K562 (cell line): ENCODE results near the gene KNCN. TPM values are rescaled to one million over a fixed set of nuclear protein-coding genes. Genes with fewer than 3 reads are reported as not detected.

Source experiments
- ARHGAP35 ChIP-seq: fragments of 450-650 bp; IDR thresholded peaks from 2 replicates; pipeline ENCODE4 v1.6.1; 2018; ENCODE audit not compliant: partially characterized antibody
- C11orf30 ChIP-seq: fragments of 450-650 bp; IDR thresholded peaks from 2 replicates; pipeline ENCODE4 v1.6.1; 2016; ENCODE audit warnings: low read depth, mild to moderate bottlenecking
- CBFA2T3 ChIP-seq: fragments of 450-650 bp; IDR thresholded peaks from 2 replicates; pipeline ENCODE4 v1.6.1; 2017
- GTF2F1 ChIP-seq: IDR thresholded peaks from 2 replicates; pipeline ENCODE4 v1.6.1; 2011; ENCODE audit warnings: low read depth, low read length, improper control_type of control experiment
- HCFC1 ChIP-seq: IDR thresholded peaks from 2 replicates; pipeline ENCODE4 v1.6.1; 2012; ENCODE audit warnings: low read depth, low read length, improper control_type of control experiment
- HMGN3 ChIP-seq: IDR thresholded peaks from 2 replicates; pipeline ENCODE4 v1.6.1; 2011; ENCODE audit warnings: borderline replicate concordance, low read depth, mild to moderate bottlenecking, mixed read lengths, low read length; ENCODE audit not compliant: insufficient read length; ENCODE audit errors: extremely low read depth
- POU5F1 ChIP-seq: fragments of 150-350 bp; IDR thresholded peaks from 2 replicates; pipeline ENCODE4 v1.6.1; 2014; ENCODE audit warnings: borderline replicate concordance, low read length, low read depth, mild to moderate bottlenecking; ENCODE audit not compliant: partially characterized antibody
- RAD51 ChIP-seq: fragments of 450-650 bp; IDR thresholded peaks from 2 replicates; pipeline ENCODE4 v1.7.1; 2016; ENCODE audit warnings: low read depth, mild to moderate bottlenecking, borderline replicate concordance
- SAFB2 ChIP-seq: fragments of 200-400 bp; formaldehyde crosslinking; IDR thresholded peaks from 2 replicates; pipeline ENCODE4 v1.6.1; 2018; ENCODE audit warnings: borderline replicate concordance, low read length, low read depth, moderate library complexity; ENCODE audit not compliant: severe bottlenecking
- TARDBP ChIP-seq: fragments of 450-650 bp; IDR thresholded peaks from 2 replicates; pipeline ENCODE4 v1.6.1; 2016
- TGIF2 ChIP-seq: sonication (generic); formaldehyde crosslinking; IDR thresholded peaks from 2 replicates; pipeline ENCODE4 v1.8.1; 2022; ENCODE audit warnings: mild to moderate bottlenecking, missing genetic modification reagents, moderate library complexity
- XRCC5 ChIP-seq: fragments of 200-400 bp; formaldehyde crosslinking; IDR thresholded peaks from 2 replicates; pipeline ENCODE4 v1.6.1; 2017; ENCODE audit warnings: low read depth, mild to moderate bottlenecking, low read length
- ZNF347 ChIP-seq: fragments of 450-650 bp; formaldehyde crosslinking; IDR thresholded peaks from 2 replicates; pipeline ENCODE4 v1.4.0; 2020; ENCODE audit warnings: low read depth, mild to moderate bottlenecking, moderate library complexity
- ZNF699 ChIP-seq: fragments of 250-450 bp; sonication (Bioruptor Pico); IDR thresholded peaks from 2 replicates; pipeline ENCODE4 v1.8.0; 2021; ENCODE audit warnings: mild to moderate bottlenecking, moderate library complexity; ENCODE audit not compliant: insufficient replicate concordance
- ZNF76 ChIP-seq: fragments of 250-450 bp; sonication (Bioruptor Pico); IDR thresholded peaks from 2 replicates; pipeline ENCODE4 v1.4.0; 2020; ENCODE audit warnings: mild to moderate bottlenecking, moderate library complexity, borderline replicate concordance
- ZNF830 ChIP-seq: fragments of 250-450 bp; sonication (Bioruptor Pico); IDR thresholded peaks from 2 replicates; pipeline ENCODE4 v1.5.0; 2021; ENCODE audit warnings: mild to moderate bottlenecking
- polyA plus RNA-seq, 8 experiments: library from polyadenylated mRNA; depleted of rRNA in 4 of 8; stranded (reverse) in 5 of 8; unstranded in 3 of 8; fragments of >200 nt; fragmentation: Nextera tagmentation in 2 of 8; fragmentation: Illumina TruSeq in 1 of 8; extraction: Ambion mirVana in 2 of 8; extraction: Trizol in 1 of 8; gene quantifications; 2 replicates each; pipeline versions ENCODE4 v1.2.1 to v1.2.3, GENCODE V29; 2011 to 2014; ENCODE audit warnings: inconsistent platforms in 1 of 8, missing spikeins in 1 of 8
- total RNA-seq, 7 experiments: library from RNA; depleted of rRNA in 6 of 7; stranded (reverse); fragments of >200 nt in 6 of 7; fragmentation: Illumina TruSeq in 2 of 7; extraction: Trizol in 2 of 7; gene quantifications; 2 replicates each; pipeline versions ENCODE4 v1.2.1 to v1.2.3, GENCODE V29; 2011 to 2021; ENCODE audit warnings: low replicate concordance in 1 of 7
- TF ChIP-seq, protein P1 (sequence below): fragments of 250-450 bp; sonication (Bioruptor Pico); IDR thresholded peaks from 2 replicates; pipeline ENCODE4 v1.8.0; 2022; ENCODE audit warnings: inconsistent platforms
- TF ChIP-seq, protein P2 (sequence below): sonication (generic); formaldehyde crosslinking; IDR thresholded peaks from 2 replicates; pipeline ENCODE4 v1.8.0; 2022; ENCODE audit warnings: missing genetic modification reagents, mild to moderate bottlenecking, moderate library complexity, borderline replicate concordance
- TF ChIP-seq, protein P3 (sequence below): fragments of 200-800 bp; sonication (Bioruptor generic); IDR thresholded peaks from 2 replicates; pipeline ENCODE4 v1.6.1; 2017; ENCODE audit warnings: missing genetic modification characterization, missing compliant biosample characterization
- TF ChIP-seq, protein P4 (sequence below), 3 experiments: IDR thresholded peaks in 2 of 3; conservative IDR thresholded peaks in 1 of 3; 2 replicates each; pipeline ENCODE4 v1.5.1; 2011 to 2012; ENCODE audit warnings: low read length in 3 of 3, mild to moderate bottlenecking in 3 of 3, control low read depth in 2 of 3, improper control_type of control experiment in 1 of 3, inconsistent platforms in 1 of 3, low read depth in 1 of 3, mixed read lengths in 1 of 3, moderate library complexity in 1 of 3; ENCODE audit not compliant: insufficient read depth in 2 of 3

KNCN gene
- total and polyA plus RNA-seq, 9 of the 15 experiments (the other 6 are each of a cell fraction or from before 2014, with no cell fraction given), result not detected

DNA sequence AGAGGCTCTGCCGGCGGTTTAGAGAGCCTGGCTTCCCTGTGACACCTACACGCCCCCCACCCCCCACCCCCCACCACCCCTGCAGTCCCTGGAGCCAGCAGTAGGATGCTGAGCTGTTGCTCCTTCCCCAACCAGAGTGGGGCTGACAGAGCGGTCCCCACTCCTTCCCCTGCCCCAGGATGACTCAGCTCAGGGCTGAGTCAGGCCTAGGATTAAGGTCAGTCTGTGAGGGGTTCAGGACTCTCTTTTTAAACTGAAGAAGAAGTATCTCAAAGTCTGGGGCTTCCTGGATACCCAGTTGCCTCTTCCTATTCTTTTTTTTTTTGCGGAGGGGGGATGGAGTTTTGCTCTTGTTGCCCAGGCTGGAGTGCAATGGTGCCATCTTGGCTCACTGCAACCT, 42.7 kb downstream of the KNCN start (continued):
- TF ChIP-seq, protein P1, sequence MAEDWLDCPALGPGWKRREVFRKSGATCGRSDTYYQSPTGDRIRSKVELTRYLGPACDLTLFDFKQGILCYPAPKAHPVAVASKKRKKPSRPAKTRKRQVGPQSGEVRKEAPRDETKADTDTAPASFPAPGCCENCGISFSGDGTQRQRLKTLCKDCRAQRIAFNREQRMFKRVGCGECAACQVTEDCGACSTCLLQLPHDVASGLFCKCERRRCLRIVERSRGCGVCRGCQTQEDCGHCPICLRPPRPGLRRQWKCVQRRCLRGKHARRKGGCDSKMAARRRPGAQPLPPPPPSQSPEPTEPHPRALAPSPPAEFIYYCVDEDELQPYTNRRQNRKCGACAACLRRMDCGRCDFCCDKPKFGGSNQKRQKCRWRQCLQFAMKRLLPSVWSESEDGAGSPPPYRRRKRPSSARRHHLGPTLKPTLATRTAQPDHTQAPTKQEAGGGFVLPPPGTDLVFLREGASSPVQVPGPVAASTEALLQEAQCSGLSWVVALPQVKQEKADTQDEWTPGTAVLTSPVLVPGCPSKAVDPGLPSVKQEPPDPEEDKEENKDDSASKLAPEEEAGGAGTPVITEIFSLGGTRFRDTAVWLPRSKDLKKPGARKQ (CRISPR knock-in tag), result no peak
- TF ChIP-seq C11orf30 (peak; percentile 81), GTF2F1 (no peak), HMGN3 (no peak), ARHGAP35 (no peak), HCFC1 (no peak), ZNF699 (no peak), POU5F1 (no peak), ZNF76 (CRISPR knock-in tag) (no peak), RAD51 (no peak), TARDBP (no peak), CBFA2T3 (no peak), ZNF830 (CRISPR knock-in tag) (no peak), SAFB2 (no peak), XRCC5 (no peak), ZNF347 (CRISPR knock-in tag) (no peak), TGIF2 (CRISPR knock-in tag) (no peak)
- TF ChIP-seq, protein P2, sequence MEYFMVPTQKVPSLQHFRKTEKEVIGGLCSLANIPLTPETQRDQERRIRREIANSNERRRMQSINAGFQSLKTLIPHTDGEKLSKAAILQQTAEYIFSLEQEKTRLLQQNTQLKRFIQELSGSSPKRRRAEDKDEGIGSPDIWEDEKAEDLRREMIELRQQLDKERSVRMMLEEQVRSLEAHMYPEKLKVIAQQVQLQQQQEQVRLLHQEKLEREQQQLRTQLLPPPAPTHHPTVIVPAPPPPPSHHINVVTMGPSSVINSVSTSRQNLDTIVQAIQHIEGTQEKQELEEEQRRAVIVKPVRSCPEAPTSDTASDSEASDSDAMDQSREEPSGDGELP (CRISPR knock-in tag), result no peak
- TF ChIP-seq, protein P3, sequence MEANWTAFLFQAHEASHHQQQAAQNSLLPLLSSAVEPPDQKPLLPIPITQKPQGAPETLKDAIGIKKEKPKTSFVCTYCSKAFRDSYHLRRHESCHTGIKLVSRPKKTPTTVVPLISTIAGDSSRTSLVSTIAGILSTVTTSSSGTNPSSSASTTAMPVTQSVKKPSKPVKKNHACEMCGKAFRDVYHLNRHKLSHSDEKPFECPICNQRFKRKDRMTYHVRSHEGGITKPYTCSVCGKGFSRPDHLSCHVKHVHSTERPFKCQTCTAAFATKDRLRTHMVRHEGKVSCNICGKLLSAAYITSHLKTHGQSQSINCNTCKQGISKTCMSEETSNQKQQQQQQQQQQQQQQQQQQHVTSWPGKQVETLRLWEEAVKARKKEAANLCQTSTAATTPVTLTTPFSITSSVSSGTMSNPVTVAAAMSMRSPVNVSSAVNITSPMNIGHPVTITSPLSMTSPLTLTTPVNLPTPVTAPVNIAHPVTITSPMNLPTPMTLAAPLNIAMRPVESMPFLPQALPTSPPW, result peak; percentile 40; the same call in 1 of the 2 replicates
- TF ChIP-seq, protein P4, sequence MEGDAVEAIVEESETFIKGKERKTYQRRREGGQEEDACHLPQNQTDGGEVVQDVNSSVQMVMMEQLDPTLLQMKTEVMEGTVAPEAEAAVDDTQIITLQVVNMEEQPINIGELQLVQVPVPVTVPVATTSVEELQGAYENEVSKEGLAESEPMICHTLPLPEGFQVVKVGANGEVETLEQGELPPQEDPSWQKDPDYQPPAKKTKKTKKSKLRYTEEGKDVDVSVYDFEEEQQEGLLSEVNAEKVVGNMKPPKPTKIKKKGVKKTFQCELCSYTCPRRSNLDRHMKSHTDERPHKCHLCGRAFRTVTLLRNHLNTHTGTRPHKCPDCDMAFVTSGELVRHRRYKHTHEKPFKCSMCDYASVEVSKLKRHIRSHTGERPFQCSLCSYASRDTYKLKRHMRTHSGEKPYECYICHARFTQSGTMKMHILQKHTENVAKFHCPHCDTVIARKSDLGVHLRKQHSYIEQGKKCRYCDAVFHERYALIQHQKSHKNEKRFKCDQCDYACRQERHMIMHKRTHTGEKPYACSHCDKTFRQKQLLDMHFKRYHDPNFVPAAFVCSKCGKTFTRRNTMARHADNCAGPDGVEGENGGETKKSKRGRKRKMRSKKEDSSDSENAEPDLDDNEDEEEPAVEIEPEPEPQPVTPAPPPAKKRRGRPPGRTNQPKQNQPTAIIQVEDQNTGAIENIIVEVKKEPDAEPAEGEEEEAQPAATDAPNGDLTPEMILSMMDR (IDR thresholded peaks at IDR 0.05 in 2 of 3, conservative IDR thresholded peaks at IDR 0.05 in 1 of 3; ENCODE audit: insufficient read depth in 2 of 3, low read depth in 1 of 3, low read length in 3 of 3), result peak in 1 of 3 experiments; percentile 7; a peak in 2 of 6 replicates
